H9 (cell line): ENCODE measurements around the gene MARCOL. TPM values are rescaled to one million over a fixed set of nuclear protein-coding genes. Genes with fewer than 3 reads are reported as not detected.

Experiments used
- DNase-seq: peaks from one replicate; pipeline ENCODE4 v3.0.0-alpha.2; 2017
- H2AFZ ChIP-seq: one replicate; pipeline ENCODE4 v1.6.1; 2013; ENCODE audit warnings: mild to moderate bottlenecking, low read length, control low read depth, moderate library complexity
- H2AK5ac ChIP-seq: 2 replicates; pipeline ENCODE4 v1.6.1; 2013; ENCODE audit warnings: low read length, control low read depth, mixed read lengths; ENCODE audit not compliant: insufficient read length
- H2BK120ac ChIP-seq: one replicate; pipeline ENCODE4 v1.6.1; 2013; ENCODE audit warnings: low read depth, mild to moderate bottlenecking, low read length, control low read depth, inconsistent platforms; ENCODE audit not compliant: poor library complexity, severe bottlenecking
- H2BK12ac ChIP-seq: 2 replicates; pipeline ENCODE4 v1.6.1; 2013; ENCODE audit warnings: low read length, control low read depth, mixed read lengths, low read depth; ENCODE audit not compliant: insufficient read length
- H2BK15ac ChIP-seq: 2 replicates; pipeline ENCODE4 v1.6.1; 2013; ENCODE audit warnings: low read depth, low read length, control low read depth
- H2BK20ac ChIP-seq: one replicate; pipeline ENCODE4 v1.6.1; 2013; ENCODE audit warnings: low read depth, mild to moderate bottlenecking, low read length, control low read depth, inconsistent platforms; ENCODE audit not compliant: poor library complexity, severe bottlenecking
- H2BK5ac ChIP-seq: 2 replicates; pipeline ENCODE4 v1.6.1; 2013; ENCODE audit warnings: low read length, control low read depth, mixed read lengths; ENCODE audit not compliant: insufficient read length
- H3K14ac ChIP-seq: 2 replicates; pipeline ENCODE4 v1.6.1; 2013; ENCODE audit warnings: low read length, control low read depth; ENCODE audit not compliant: insufficient read depth
- H3K18ac ChIP-seq: 2 replicates; pipeline ENCODE4 v1.6.1; 2013; ENCODE audit warnings: low read depth, mild to moderate bottlenecking, mixed read lengths, low read length, control low read depth; ENCODE audit not compliant: insufficient read length
- H3K23ac ChIP-seq: 2 replicates; pipeline ENCODE4 v1.6.1; 2013; ENCODE audit warnings: low read length, control low read depth, mixed read lengths, low read depth; ENCODE audit not compliant: insufficient read length
- H3K23me2 ChIP-seq: 2 replicates; pipeline ENCODE4 v1.6.1; 2013; ENCODE audit warnings: low read depth, mild to moderate bottlenecking, mixed read lengths, low read length, control low read depth; ENCODE audit not compliant: insufficient read length, poor library complexity, severe bottlenecking
- H3K27ac ChIP-seq: 2 replicates; pipeline ENCODE4 v1.5.1; 2013; ENCODE audit warnings: low read length, control low read depth, mixed read lengths, low read depth; ENCODE audit not compliant: insufficient read length
- H3K27me3 ChIP-seq: 2 replicates; pipeline ENCODE4 v1.6.1; 2013; ENCODE audit warnings: low read length, control low read depth, inconsistent platforms; ENCODE audit not compliant: insufficient read depth
- H3K4ac ChIP-seq: 2 replicates; pipeline ENCODE4 v1.6.1; 2013; ENCODE audit warnings: low read depth, mild to moderate bottlenecking, control low read depth, inconsistent platforms, low read length, moderate library complexity
- H3K4me1 ChIP-seq: 2 replicates; pipeline ENCODE4 v1.6.1; 2013; ENCODE audit warnings: low read length, control low read depth, inconsistent platforms; ENCODE audit not compliant: insufficient read depth
- H3K4me2 ChIP-seq: 2 replicates; pipeline ENCODE4 v1.6.1; 2013; ENCODE audit warnings: low read length, control low read depth, mixed read lengths; ENCODE audit not compliant: insufficient read length, insufficient read depth
- H3K56ac ChIP-seq: 2 replicates; pipeline ENCODE4 v1.6.1; 2013; ENCODE audit warnings: low read depth, mild to moderate bottlenecking, mixed read lengths, low read length, control low read depth; ENCODE audit not compliant: insufficient read length
- H3K79me1 ChIP-seq: 2 replicates; pipeline ENCODE4 v1.6.1; 2013; ENCODE audit warnings: low read depth, mild to moderate bottlenecking, moderate library complexity, low read length, control low read depth, inconsistent platforms; ENCODE audit not compliant: insufficient read depth, poor library complexity, severe bottlenecking
- H3K79me2 ChIP-seq: 2 replicates; pipeline ENCODE4 v1.6.1; 2013; ENCODE audit warnings: low read length, control low read depth, inconsistent platforms; ENCODE audit not compliant: insufficient read depth
- H3K9ac ChIP-seq: 2 replicates; pipeline ENCODE4 v1.6.1; 2013; ENCODE audit warnings: low read length, control low read depth, mixed read lengths; ENCODE audit not compliant: insufficient read length; ENCODE audit errors: extremely low read depth
- H3K9me3 ChIP-seq: one replicate; pipeline ENCODE4 v1.6.1; 2013; ENCODE audit warnings: low read depth, low read length, inconsistent platforms; ENCODE audit not compliant: control insufficient read depth
- H3T11ph ChIP-seq: one replicate; pipeline ENCODE4 v1.6.1; 2013; ENCODE audit warnings: mild to moderate bottlenecking, low read length, control low read depth, inconsistent platforms
- H4K20me1 ChIP-seq: one replicate; pipeline ENCODE4 v1.6.1; 2013; ENCODE audit not compliant: control insufficient read depth, insufficient read length, insufficient read depth
- H4K5ac ChIP-seq: 2 replicates; pipeline ENCODE4 v1.6.1; 2013; ENCODE audit warnings: low read depth, mild to moderate bottlenecking, mixed read lengths, low read length, control low read depth; ENCODE audit not compliant: insufficient read length
- H4K8ac ChIP-seq: replicated peaks from 2 replicates; pipeline ENCODE4 v1.6.1; 2013; ENCODE audit warnings: low read length, control low read depth, mixed read lengths, low read depth; ENCODE audit not compliant: insufficient read length
- H4K91ac ChIP-seq: 2 replicates; pipeline ENCODE4 v1.6.1; 2013; ENCODE audit warnings: low read depth, mild to moderate bottlenecking, moderate library complexity, mixed read lengths, low read length, control low read depth; ENCODE audit not compliant: insufficient read length
- H3K27ac Mint-ChIP-seq, 3 experiments: 2 replicates in 2 of 3; 3 replicates in 1 of 3; pipeline ENCODE4 v1.8.0; 2020 to 2021; ENCODE audit warnings: mixed read lengths in 3 of 3, mild to moderate bottlenecking in 1 of 3, moderate library complexity in 1 of 3
- H3K27me3 Mint-ChIP-seq: 2 replicates; pipeline ENCODE4 v1.8.0; 2021; ENCODE audit warnings: low read depth, mild to moderate bottlenecking, moderate library complexity, mixed read lengths
- H3K36me3 Mint-ChIP-seq, 3 experiments: 2 replicates in 2 of 3; 3 replicates in 1 of 3; pipeline ENCODE4 v1.8.0; 2020 to 2021; ENCODE audit warnings: low read depth in 3 of 3, mixed read lengths in 3 of 3; ENCODE audit not compliant: insufficient read depth in 1 of 3
- H3K4me1 Mint-ChIP-seq, 2 experiments: 2 replicates each; pipeline ENCODE4 v1.8.0; 2020; ENCODE audit warnings: mixed read lengths in 2 of 2
- H3K4me3 Mint-ChIP-seq, 2 experiments: 2 replicates in 1 of 2; 3 replicates in 1 of 2; pipeline ENCODE4 v1.8.0; 2020 to 2021; ENCODE audit warnings: mild to moderate bottlenecking in 2 of 2, mixed read lengths in 2 of 2, moderate library complexity in 1 of 2
- H3K9me3 Mint-ChIP-seq, 2 experiments: 2 replicates in 1 of 2; 3 replicates in 1 of 2; pipeline ENCODE4 v1.8.0; 2020; ENCODE audit warnings: mild to moderate bottlenecking in 2 of 2, mixed read lengths in 2 of 2, moderate library complexity in 1 of 2
- WGBS: extraction: QIAGEN DNeasy Blood & Tissue Kit; methylation state at CpG from one replicate; pipeline ENCODE4 v1.1.7; 2013; ENCODE audit warnings: missing lambda C conversion rate, low lambda C conversion rate, mixed read lengths; ENCODE audit not compliant: insufficient read length; ENCODE audit errors: extremely low coverage; 5-methylcytosine and 5-hydroxymethylcytosine counted together
- total RNA-seq: library from RNA; stranded (reverse); gene quantifications from 2 replicates; pipeline ENCODE4 v1.2.1, GENCODE V29; 2021
- TF ChIP-seq, protein P1 (sequence below): fragments of 200-600 bp; sonication (generic); conservative IDR thresholded peaks from 3 replicates; pipeline ENCODE4 v1.8.0; 2021; ENCODE audit warnings: antibody characterized with exemption, mild to moderate bottlenecking

Gene MARCOL
- total RNA-seq, 1 experiment from 2014 or later: not detected

DNA sequence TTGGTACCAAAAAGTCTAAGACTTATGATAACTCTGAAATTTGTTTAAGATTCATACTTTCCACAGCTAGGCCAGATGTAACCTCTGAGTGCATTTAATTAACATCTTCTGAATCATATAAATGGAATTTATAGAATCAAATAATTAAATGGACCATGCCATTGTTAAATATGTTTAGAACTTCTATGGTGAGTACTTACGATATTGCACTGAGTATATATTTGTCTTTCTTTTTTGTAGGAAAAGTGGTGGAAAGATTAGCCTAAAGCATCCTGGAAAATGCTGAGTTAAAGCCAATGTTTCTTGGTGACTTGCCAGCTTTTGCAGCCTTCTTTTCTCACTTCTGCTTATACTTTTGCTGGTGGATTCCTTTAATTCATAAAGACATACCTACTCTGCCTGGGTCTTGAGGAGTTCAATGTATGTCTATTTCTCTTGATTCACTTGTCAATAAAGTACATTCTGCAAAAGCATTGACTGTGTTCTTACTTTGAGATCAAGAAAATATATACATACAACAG is 23.6 kb upstream of the MARCOL start:
- Histone ChIP-seq H2BK15ac (no peak overlapping the region), H3K79me2 (no peaks in the 10 kb centered on the region), H3K23ac (no peak overlapping the region), H3K4me2 (no peak overlapping the region), H2AK5ac (no peak overlapping the region), H3K9me3 (no peaks in the 10 kb centered on the region), H3K79me1 (no peaks in the 10 kb centered on the region), H2BK120ac (no peak overlapping the region), H2BK12ac (no peak overlapping the region), H3K4ac (no peak overlapping the region), H3K23me2 (no peaks in the 10 kb centered on the region), H4K91ac (no peak overlapping the region), H2BK5ac (no peak overlapping the region), H3K27ac (no peak overlapping the region), H2BK20ac (no peak overlapping the region), H3K56ac (no peak overlapping the region), H4K8ac (no peak overlapping the region), H4K5ac (no peak overlapping the region), H3K27me3 (no peaks in the 10 kb centered on the region), H3K18ac (no peak overlapping the region), H3K4me1 (no peaks in the 10 kb centered on the region), H3T11ph (no peak overlapping the region), H3K14ac (no peak overlapping the region), H3K9ac (no peak overlapping the region), H4K20me1 (no peaks in the 10 kb centered on the region), H2AFZ (no peak overlapping the region)
- Mint-ChIP-seq H3K4me3 (no peak overlapping the region), H3K4me1 (no peaks in the 10 kb centered on the region), H3K36me3 (no peaks in the 10 kb centered on the region), H3K27ac (no peak overlapping the region), H3K9me3 (peaks cover 0 to 3% of the 10 kb centered on the region in 2 experiments; a peak in 1 of 5 replicates), H3K27me3 (0 out of 2 replicates have a peak, but pooled peaks cover 3% of the 10 kb centered on the region)
- TF ChIP-seq, protein P1, sequence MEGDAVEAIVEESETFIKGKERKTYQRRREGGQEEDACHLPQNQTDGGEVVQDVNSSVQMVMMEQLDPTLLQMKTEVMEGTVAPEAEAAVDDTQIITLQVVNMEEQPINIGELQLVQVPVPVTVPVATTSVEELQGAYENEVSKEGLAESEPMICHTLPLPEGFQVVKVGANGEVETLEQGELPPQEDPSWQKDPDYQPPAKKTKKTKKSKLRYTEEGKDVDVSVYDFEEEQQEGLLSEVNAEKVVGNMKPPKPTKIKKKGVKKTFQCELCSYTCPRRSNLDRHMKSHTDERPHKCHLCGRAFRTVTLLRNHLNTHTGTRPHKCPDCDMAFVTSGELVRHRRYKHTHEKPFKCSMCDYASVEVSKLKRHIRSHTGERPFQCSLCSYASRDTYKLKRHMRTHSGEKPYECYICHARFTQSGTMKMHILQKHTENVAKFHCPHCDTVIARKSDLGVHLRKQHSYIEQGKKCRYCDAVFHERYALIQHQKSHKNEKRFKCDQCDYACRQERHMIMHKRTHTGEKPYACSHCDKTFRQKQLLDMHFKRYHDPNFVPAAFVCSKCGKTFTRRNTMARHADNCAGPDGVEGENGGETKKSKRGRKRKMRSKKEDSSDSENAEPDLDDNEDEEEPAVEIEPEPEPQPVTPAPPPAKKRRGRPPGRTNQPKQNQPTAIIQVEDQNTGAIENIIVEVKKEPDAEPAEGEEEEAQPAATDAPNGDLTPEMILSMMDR: no peak
- no peak for DNase-seq
- WGBS: no CpG with 5 or more reads among the region's 1 CpG
